ENCODE measurements around the gene SPECC1L. TPM values are rescaled to one million over a fixed set of nuclear protein-coding genes. Genes with fewer than 3 reads are reported as not detected.
"Not testable (repeated sequence)": the region's sequence is repeated elsewhere in the genome, so short reads cannot be mapped to it uniquely, and the experiment has no call there.

The SPECC1L gene
- total RNA-seq, 1 experiment from 2014 or later: 14.1 TPM

- Histone ChIP-seq H3F3A (ENCODE audit: low read length, unreplicated experiment) (no peaks in the 10 kb centered on the region), H3K27me3 (ENCODE audit: low read length) (no peaks in the 10 kb centered on the region), H2AFZ (ENCODE audit: low read length) (no peak overlapping the region), H3K9ac (ENCODE audit: low read length) (no peak overlapping the region), H3K4me3 (ENCODE audit: low read length) (no peak overlapping the region), H3K4me1 (ENCODE audit: insufficient read depth, low read length) (no peaks in the 10 kb centered on the region), H3K9me3 (ENCODE audit: low read length) (no peaks in the 10 kb centered on the region), H3K27ac (ENCODE audit: low read length) (no peak overlapping the region), H3K9me2 (replicated peaks; ENCODE audit: low read length) (no peaks in the 10 kb centered on the region), H3K36me3 (ENCODE audit: low read depth, low read length) (no peaks in the 10 kb centered on the region), H4K20me1 (ENCODE audit: low read length) (no peaks in the 10 kb centered on the region), H3K79me2 (ENCODE audit: low read length) (no peaks in the 10 kb centered on the region), H3K4me2 (ENCODE audit: low read length) (no peak overlapping the region)
- no peak for DNase-seq
- intact Hi-C loops (cut with micrococcal nuclease): no loop called here
- no peak for ATAC-seq
- ChIA-PET POLR2A (ENCODE audit: unreplicated experiment) (no interaction called here), CTCF (no interaction called here)
- no TSS peak for BruUV-seq (replicated peaks)
- TF ChIP-seq CTCF (conservative IDR thresholded peaks at IDR 0.05; ENCODE audit: low read depth, low read length) (no peak), EZH2 (IDR thresholded peaks at IDR 0.05; ENCODE audit: low read length, unreplicated experiment) (no peak), EZH2phosphoT487 (IDR thresholded peaks at IDR 0.05; ENCODE audit: borderline replicate concordance, low read length) (no peak)
Measured at GRCh38 chr22:24233816-24234215, 36.8 kb upstream of the SPECC1L start.

GRCh38 chr22:24235315-24235714 is 35.3 kb upstream of the SPECC1L start:
- no peaks in the 10 kb centered on the region for H3K4me1 ChIP-seq (ENCODE audit: insufficient read depth, low read length)
- H3K4me2 ChIP-seq (ENCODE audit: low read length): no peak overlapping the region
- H2AFZ ChIP-seq (ENCODE audit: low read length): no peak overlapping the region
- H3K4me3 ChIP-seq (ENCODE audit: low read length): no peak overlapping the region
- intact Hi-C loops (cut with micrococcal nuclease): no loop called here
- no TSS peak for BruUV-seq (replicated peaks)
- H3K27ac ChIP-seq (ENCODE audit: low read length): no peak overlapping the region
- CTCF ChIA-PET: no interaction called here
- H3K9ac ChIP-seq (ENCODE audit: low read length): no peak overlapping the region
- no peaks in the 10 kb centered on the region for H3K36me3 ChIP-seq (ENCODE audit: low read depth, low read length)
- H3K9me2 ChIP-seq (replicated peaks; ENCODE audit: low read length): no peaks in the 10 kb centered on the region
- no peaks in the 10 kb centered on the region for H4K20me1 ChIP-seq (ENCODE audit: low read length)
- no peaks in the 10 kb centered on the region for H3K79me2 ChIP-seq (ENCODE audit: low read length)
- no peak for ATAC-seq
- no peaks in the 10 kb centered on the region for H3F3A ChIP-seq (ENCODE audit: low read length, unreplicated experiment)
- DNase-seq: no peak
- H3K27me3 ChIP-seq (ENCODE audit: low read length): no peaks in the 10 kb centered on the region
- H3K9me3 ChIP-seq (ENCODE audit: low read length): no peaks in the 10 kb centered on the region
- POLR2A ChIA-PET (ENCODE audit: unreplicated experiment): no interaction called here
- TF ChIP-seq EZH2 (IDR thresholded peaks at IDR 0.05; ENCODE audit: low read length, unreplicated experiment): no peak

GRCh38 chr22:24236656-24237055 is 34.0 kb upstream of the SPECC1L start:
- Histone ChIP-seq H2AFZ (ENCODE audit: low read length) (no peak overlapping the region), H3K4me3 (ENCODE audit: low read length) (no peak overlapping the region), H3K9ac (ENCODE audit: low read length) (no peak overlapping the region), H3K9me3 (ENCODE audit: low read length) (no peaks in the 10 kb centered on the region), H4K20me1 (ENCODE audit: low read length) (no peaks in the 10 kb centered on the region), H3K79me2 (ENCODE audit: low read length) (no peaks in the 10 kb centered on the region), H3F3A (ENCODE audit: low read length, unreplicated experiment) (no peaks in the 10 kb centered on the region), H3K4me2 (ENCODE audit: low read length) (no peak overlapping the region), H3K27me3 (ENCODE audit: low read length) (no peaks in the 10 kb centered on the region), H3K36me3 (ENCODE audit: low read depth, low read length) (no peaks in the 10 kb centered on the region), H3K4me1 (ENCODE audit: insufficient read depth, low read length) (no peaks in the 10 kb centered on the region), H3K27ac (ENCODE audit: low read length) (no peak overlapping the region), H3K9me2 (replicated peaks; ENCODE audit: low read length) (no peaks in the 10 kb centered on the region)
- ChIA-PET POLR2A (ENCODE audit: unreplicated experiment) (no interaction called here), CTCF (no interaction called here)
- BruUV-seq (replicated peaks): no TSS peak
- intact Hi-C loops (cut with micrococcal nuclease): no loop called here
- ATAC-seq (no peak), DNase-seq (no peak)
- TF ChIP-seq EZH2 (IDR thresholded peaks at IDR 0.05; ENCODE audit: low read length, unreplicated experiment): no peak
- TF ChIP-seq CTCF (conservative IDR thresholded peaks at IDR 0.05; ENCODE audit: low read depth, low read length): no peak
- no peak for TF ChIP-seq EZH2phosphoT487 (IDR thresholded peaks at IDR 0.05; ENCODE audit: borderline replicate concordance, low read length)

DNA sequence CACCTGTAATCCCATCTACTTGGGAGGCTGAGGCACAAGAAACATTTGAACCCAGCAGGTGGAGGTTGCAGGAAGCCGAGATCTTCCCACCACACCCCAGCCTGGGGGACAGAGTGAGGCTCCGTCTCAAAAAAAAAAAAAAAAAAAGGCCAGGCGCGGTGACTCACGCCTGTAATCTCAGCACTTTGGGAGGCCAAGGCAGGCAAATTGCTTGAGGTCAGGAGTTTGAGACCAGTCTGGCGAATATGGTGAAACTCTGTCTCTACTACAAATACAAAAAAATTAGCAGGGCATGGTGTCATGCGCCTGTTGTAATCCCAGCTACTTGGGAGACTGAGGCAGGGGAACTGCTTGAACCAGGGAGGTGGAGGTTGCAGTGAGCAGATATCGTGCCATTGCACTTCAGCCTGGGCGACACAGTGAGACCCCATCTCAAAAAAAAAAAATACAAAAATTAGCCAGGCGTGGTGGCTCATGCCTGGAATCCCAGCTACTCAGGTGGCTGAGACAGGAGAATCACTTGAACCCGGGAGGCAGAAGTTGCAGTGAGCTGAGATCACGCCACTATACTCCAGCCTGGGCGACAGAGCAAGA is 32.4 kb upstream of the SPECC1L start:
- H3K36me3 ChIP-seq (ENCODE audit: low read depth, low read length); H3K27me3 ChIP-seq (ENCODE audit: low read length); H3K4me1 ChIP-seq (ENCODE audit: insufficient read depth, low read length); H3K9ac ChIP-seq (ENCODE audit: low read length); POLR2A ChIA-PET (ENCODE audit: unreplicated experiment); H2AFZ ChIP-seq (ENCODE audit: low read length); H3K4me3 ChIP-seq (ENCODE audit: low read length); ATAC-seq; H3F3A ChIP-seq (ENCODE audit: low read length, unreplicated experiment); H3K27ac ChIP-seq (ENCODE audit: low read length); BruUV-seq (replicated peaks); CTCF ChIA-PET; DNase-seq; H3K9me2 ChIP-seq (replicated peaks; ENCODE audit: low read length); H4K20me1 ChIP-seq (ENCODE audit: low read length); intact Hi-C loops (cut with micrococcal nuclease); H3K9me3 ChIP-seq (ENCODE audit: low read length); H3K4me2 ChIP-seq (ENCODE audit: low read length); H3K79me2 ChIP-seq (ENCODE audit: low read length): not testable (repeated sequence)

All from PC-3 (cell line).